ENCODE data around the gene PCDHAC1. TPM values are rescaled to one million over a fixed set of nuclear protein-coding genes. Genes with fewer than 3 reads are reported as not detected.

Gene PCDHAC1
- total RNA-seq, 1 donor from 2014 or later: 7.5 TPM

DNA sequence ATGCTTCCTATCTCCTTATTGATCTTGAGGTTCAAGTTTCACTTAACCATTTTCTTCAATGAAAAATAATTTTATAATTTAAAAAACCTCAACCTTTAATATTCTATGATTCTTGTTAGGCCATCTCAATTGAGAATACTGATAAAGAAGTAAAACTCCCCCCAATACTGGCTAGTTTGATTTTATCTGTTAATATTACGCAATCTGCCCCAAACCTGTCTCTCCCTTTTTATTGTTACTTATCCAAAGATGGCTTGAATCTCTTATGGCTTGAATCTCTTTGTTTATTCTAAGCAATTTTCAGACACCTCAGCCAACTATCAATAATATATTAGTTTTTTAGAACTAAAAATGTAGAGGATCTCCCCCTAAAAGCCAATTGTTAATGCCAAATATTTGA, 36.1 kb downstream of the PCDHAC1 start:
- TF ChIP-seq, protein P1, sequence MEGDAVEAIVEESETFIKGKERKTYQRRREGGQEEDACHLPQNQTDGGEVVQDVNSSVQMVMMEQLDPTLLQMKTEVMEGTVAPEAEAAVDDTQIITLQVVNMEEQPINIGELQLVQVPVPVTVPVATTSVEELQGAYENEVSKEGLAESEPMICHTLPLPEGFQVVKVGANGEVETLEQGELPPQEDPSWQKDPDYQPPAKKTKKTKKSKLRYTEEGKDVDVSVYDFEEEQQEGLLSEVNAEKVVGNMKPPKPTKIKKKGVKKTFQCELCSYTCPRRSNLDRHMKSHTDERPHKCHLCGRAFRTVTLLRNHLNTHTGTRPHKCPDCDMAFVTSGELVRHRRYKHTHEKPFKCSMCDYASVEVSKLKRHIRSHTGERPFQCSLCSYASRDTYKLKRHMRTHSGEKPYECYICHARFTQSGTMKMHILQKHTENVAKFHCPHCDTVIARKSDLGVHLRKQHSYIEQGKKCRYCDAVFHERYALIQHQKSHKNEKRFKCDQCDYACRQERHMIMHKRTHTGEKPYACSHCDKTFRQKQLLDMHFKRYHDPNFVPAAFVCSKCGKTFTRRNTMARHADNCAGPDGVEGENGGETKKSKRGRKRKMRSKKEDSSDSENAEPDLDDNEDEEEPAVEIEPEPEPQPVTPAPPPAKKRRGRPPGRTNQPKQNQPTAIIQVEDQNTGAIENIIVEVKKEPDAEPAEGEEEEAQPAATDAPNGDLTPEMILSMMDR (IDR thresholded peaks at IDR 0.05; ENCODE audit: unreplicated experiment): no peak
- Mint-ChIP-seq H3K36me3 (ENCODE audit: low read depth, unreplicated experiment) (peaks cover 6% of the 10 kb centered on the region), H3K27ac (ENCODE audit: unreplicated experiment) (no peak overlapping the region), H3K9me3 (ENCODE audit: unreplicated experiment) (no peaks in the 10 kb centered on the region), H3K27me3 (ENCODE audit: unreplicated experiment) (no peaks in the 10 kb centered on the region), H3K4me1 (ENCODE audit: unreplicated experiment) (peaks cover 18% of the 10 kb centered on the region), H3K4me3 (ENCODE audit: unreplicated experiment) (no peak overlapping the region)
- no peak for DNase-seq (ENCODE audit: low spot score)

- H3K27ac Mint-ChIP-seq (ENCODE audit: unreplicated experiment): no peak overlapping the region
- no peaks in the 10 kb centered on the region for H3K9me3 Mint-ChIP-seq (ENCODE audit: unreplicated experiment)
- no peak overlapping the region for H3K4me3 Mint-ChIP-seq (ENCODE audit: unreplicated experiment)
- TF ChIP-seq, protein P1 (IDR thresholded peaks at IDR 0.05; ENCODE audit: unreplicated experiment): no peak
- H3K4me1 Mint-ChIP-seq (ENCODE audit: unreplicated experiment): peaks cover 24% of the 10 kb centered on the region
- H3K27me3 Mint-ChIP-seq (ENCODE audit: unreplicated experiment): peaks cover 8% of the 10 kb centered on the region
- H3K36me3 Mint-ChIP-seq (ENCODE audit: low read depth, unreplicated experiment): peaks cover 6% of the 10 kb centered on the region
- no peak for DNase-seq (ENCODE audit: low spot score)
These were observed 38.3 kb downstream of the PCDHAC1 start for GRCh38 chr5:140964356-140964755.

GRCh38 chr5:140965905-140966292, 39.8 kb downstream of the PCDHAC1 start:
- Mint-ChIP-seq H3K27ac (ENCODE audit: unreplicated experiment) (peak overlapping the region; percentile 63), H3K4me3 (ENCODE audit: unreplicated experiment) (peak overlapping the region; percentile 95), H3K36me3 (ENCODE audit: low read depth, unreplicated experiment) (peaks cover 6% of the 10 kb centered on the region), H3K27me3 (ENCODE audit: unreplicated experiment) (peaks cover 8% of the 10 kb centered on the region), H3K9me3 (ENCODE audit: unreplicated experiment) (no peaks in the 10 kb centered on the region), H3K4me1 (ENCODE audit: unreplicated experiment) (peaks cover 24% of the 10 kb centered on the region)
- TF ChIP-seq, protein P1 (IDR thresholded peaks at IDR 0.05; ENCODE audit: unreplicated experiment): no peak
- no peak for DNase-seq (ENCODE audit: low spot score)

DNA sequence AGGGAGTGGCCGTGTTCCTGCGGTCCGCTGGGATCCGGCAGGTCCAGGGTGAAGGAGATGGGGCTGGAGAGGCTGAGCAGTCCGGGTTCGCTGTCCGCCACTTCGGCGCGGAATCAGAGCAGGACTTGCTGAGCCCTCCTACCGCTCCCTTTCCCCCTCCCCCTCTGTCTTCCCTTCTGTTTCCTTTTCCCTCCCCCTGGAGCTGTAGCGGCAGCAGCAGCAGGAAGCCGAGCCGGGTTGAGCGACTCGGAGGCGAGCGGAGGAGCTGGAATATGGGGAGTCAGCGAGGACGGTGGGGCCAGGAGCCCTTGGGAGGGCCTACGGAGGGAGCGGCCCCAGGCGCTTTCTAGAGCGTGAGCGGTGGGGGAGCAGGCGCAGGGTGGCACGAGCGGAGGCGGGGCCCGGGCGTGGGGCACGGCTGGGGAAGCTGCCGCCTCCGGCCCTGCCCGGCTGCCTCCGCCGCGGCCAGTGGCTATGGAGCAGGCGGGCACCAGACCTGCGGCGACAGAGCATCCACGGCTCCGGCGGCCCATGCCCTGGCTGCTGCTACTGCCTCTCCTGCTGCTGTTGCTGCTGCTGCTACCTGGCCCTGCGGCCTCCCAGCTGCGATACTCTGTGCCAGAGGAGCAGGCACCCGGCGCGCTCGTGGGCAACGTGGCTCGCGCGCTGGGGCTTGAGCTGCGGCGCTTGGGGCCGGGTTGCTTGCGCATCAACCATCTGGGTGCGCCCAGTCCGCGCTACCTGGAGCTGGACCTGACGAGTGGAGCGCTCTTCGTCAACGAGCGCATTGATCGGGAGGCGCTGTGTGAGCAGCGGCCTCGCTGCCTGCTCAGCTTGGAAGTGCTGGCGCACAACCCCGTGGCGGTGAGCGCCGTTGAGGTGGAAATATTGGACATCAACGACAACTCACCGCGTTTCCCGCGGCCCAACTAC, 40.5 kb downstream of the PCDHAC1 start, which contains the start of gene PCDHAC2:
TSS of gene PCDHAC2 (plus strand) at position 184 of the 933 bp plus-strand sequence. CDS start at position 475, 291 bp downstream.
- TF ChIP-seq, protein P1 (IDR thresholded peaks at IDR 0.05; ENCODE audit: unreplicated experiment): no peak
- peak within 1 kb of the TSS; percentile 63 for H3K27ac Mint-ChIP-seq (ENCODE audit: unreplicated experiment)
- H3K36me3 Mint-ChIP-seq (ENCODE audit: low read depth, unreplicated experiment): peaks cover 6% of the 10 kb centered on the region
- peak; percentile 71 for DNase-seq (ENCODE audit: low spot score)
- H3K4me3 Mint-ChIP-seq (ENCODE audit: unreplicated experiment): peak within 1 kb of the TSS; percentile 95
- H3K27me3 Mint-ChIP-seq (ENCODE audit: unreplicated experiment): peaks cover 8% of the 10 kb centered on the region
- no peaks in the 10 kb centered on the region for H3K9me3 Mint-ChIP-seq (ENCODE audit: unreplicated experiment)
- peaks cover 24% of the 10 kb centered on the region for H3K4me1 Mint-ChIP-seq (ENCODE audit: unreplicated experiment)
